GM12878 (cell line): ENCODE data around the gene AGAP3.

ENCODE experiments used
- CHD1 ChIP-seq: IDR thresholded peaks from 2 replicates; pipeline ENCODE4 v1.6.1; 2012; ENCODE audit warnings: low read depth, low read length, improper control_type of control experiment
- CTCF ChIP-seq, 3 experiments: IDR thresholded peaks in 2 of 3; conservative IDR thresholded peaks in 1 of 3; 2 replicates each; pipeline ENCODE4 v1.5.1; 2011; ENCODE audit warnings: low read depth in 3 of 3, low read length in 3 of 3, mild to moderate bottlenecking in 3 of 3, control low read depth in 2 of 3, moderate library complexity in 2 of 3, inconsistent platforms in 1 of 3, mixed read lengths in 1 of 3; ENCODE audit not compliant: control insufficient read depth in 2 of 3, insufficient read depth in 1 of 3; ENCODE audit errors: extremely low read depth in 1 of 3
- EZH2 ChIP-seq: IDR thresholded peaks from 2 replicates; pipeline ENCODE4 v1.6.1; 2012; ENCODE audit warnings: low read depth, mild to moderate bottlenecking, control low read depth, inconsistent platforms, low read length, borderline replicate concordance; ENCODE audit not compliant: control insufficient read depth
- HDAC2 ChIP-seq: fragments of 200-600 bp; sonication (generic); IDR thresholded peaks from 2 replicates; pipeline ENCODE4 v1.6.1; 2017
- HDAC6 ChIP-seq: fragments of 200-600 bp; sonication (generic); IDR thresholded peaks from one replicate; pipeline ENCODE4 v1.8.0; 2017; ENCODE audit warnings: antibody characterized with exemption; ENCODE audit not compliant: unreplicated experiment
- JUNB ChIP-seq: IDR thresholded peaks from 2 replicates; pipeline ENCODE4 v1.6.1; 2016; ENCODE audit warnings: antibody characterized with exemption, mild to moderate bottlenecking
- KDM1A ChIP-seq: fragments of 200-600 bp; sonication (generic); IDR thresholded peaks from 2 replicates; pipeline ENCODE4 v1.6.1; 2016; ENCODE audit warnings: borderline replicate concordance
- MYC ChIP-seq: IDR thresholded peaks from 2 replicates; pipeline ENCODE4 v1.6.1; 2011; ENCODE audit warnings: mild to moderate bottlenecking, low read length, moderate library complexity, inconsistent platforms; ENCODE audit not compliant: insufficient read depth, insufficient replicate concordance, insufficient read length, severe bottlenecking
- NRF1 ChIP-seq: conservative IDR thresholded peaks from 2 replicates; pipeline ENCODE4 v1.6.1; 2011; ENCODE audit warnings: mild to moderate bottlenecking, low read depth, low read length, improper control_type of control experiment
- POLR2AphosphoS5 ChIP-seq: IDR thresholded peaks from 2 replicates; pipeline ENCODE4 v1.6.1; 2011; ENCODE audit warnings: mild to moderate bottlenecking, low read length, inconsistent platforms
- RAD21 ChIP-seq: IDR thresholded peaks from 2 replicates; pipeline ENCODE4 v1.6.1; 2011; ENCODE audit warnings: mild to moderate bottlenecking, low read depth, low read length, moderate library complexity; ENCODE audit not compliant: insufficient read depth
- RELA ChIP-seq: fragments of 450-650 bp; IDR thresholded peaks from 2 replicates; pipeline ENCODE4 v1.8.0; 2014; ENCODE audit warnings: borderline replicate concordance; ENCODE audit not compliant: partially characterized antibody
- SRF ChIP-seq, 2 experiments: IDR thresholded peaks; 2 replicates each; pipeline ENCODE4 v1.6.1; 2011; ENCODE audit warnings: low read depth in 2 of 2, low read length in 2 of 2, mild to moderate bottlenecking in 1 of 2, moderate library complexity in 1 of 2
- ZNF24 ChIP-seq: fragments of 450-650 bp; IDR thresholded peaks from 2 replicates; pipeline ENCODE4 v1.6.1; 2017; ENCODE audit warnings: antibody characterized with exemption, mild to moderate bottlenecking

GRCh38 chr7:151141855-151142685 is 55.8 kb downstream of the AGAP3 start:
- TF ChIP-seq POLR2AphosphoS5 (no peak), JUNB (no peak), NRF1 (no peak), MYC (no peak), ZNF24 (no peak), CTCF (IDR thresholded peaks at IDR 0.05 in 2 of 3, conservative IDR thresholded peaks at IDR 0.05 in 1 of 3; ENCODE audit: control insufficient read depth in 2 of 3, extremely low read depth in 1 of 3, insufficient read depth in 1 of 3, low read depth in 3 of 3, low read length in 3 of 3) (no peak), HDAC6 (no peak), KDM1A (no peak), SRF (IDR thresholded peaks at IDR 0.05; ENCODE audit: low read depth in 2 of 2, low read length in 2 of 2) (no peak), HDAC2 (no peak), EZH2 (no peak), RELA (no peak), RAD21 (no peak), CHD1 (no peak)
